Neural cell (in vitro differentiated cells): ENCODE measurements around the gene GAL3ST3. TPM values are rescaled to one million over a fixed set of nuclear protein-coding genes. Genes with fewer than 3 reads are reported as not detected.

ENCODE experiments used
- H2AFZ ChIP-seq: fragments of 200-600, 300-800 bp; sonication (generic), shearing (Covaris generic); 2 replicates; pipeline ENCODE4 v1.6.0; 2014; ENCODE audit warnings: low read depth, mild to moderate bottlenecking, antibody characterized with exemption, low read length, moderate library complexity
- H3F3A ChIP-seq: fragments of 200-600 bp; shearing (Covaris generic); 2 replicates; pipeline ENCODE4 v1.6.1; 2016; ENCODE audit warnings: mild to moderate bottlenecking, moderate library complexity, mixed read lengths, antibody characterized with exemption, low read length; ENCODE audit not compliant: insufficient read depth, poor library complexity, severe bottlenecking
- H3K27ac ChIP-seq: fragments of 200-600, 300-800 bp; sonication (generic), shearing (Covaris generic); 2 replicates; pipeline ENCODE4 v1.5.1; 2014; ENCODE audit warnings: mild to moderate bottlenecking, low read length, moderate library complexity
- H3K27me3 ChIP-seq: fragments of 300-800, 200-600 bp; sonication (generic), shearing (Covaris generic); 2 replicates; pipeline ENCODE4 v1.6.0; 2014; ENCODE audit warnings: mild to moderate bottlenecking, low read depth, low read length, moderate library complexity; ENCODE audit not compliant: insufficient read depth
- H3K36me3 ChIP-seq: fragments of 300-800, 200-600 bp; sonication (generic), shearing (Covaris generic); 2 replicates; pipeline ENCODE4 v1.5.1; 2014; ENCODE audit warnings: mild to moderate bottlenecking, antibody characterized with exemption, low read length, moderate library complexity; ENCODE audit not compliant: insufficient read depth
- H3K4me2 ChIP-seq: fragments of 300-800, 200-600 bp; sonication (generic), shearing (Covaris generic); 2 replicates; pipeline ENCODE4 v1.6.0; 2014; ENCODE audit warnings: mild to moderate bottlenecking, low read length
- H3K4me3 ChIP-seq: fragments of 300-800, 200-600 bp; sonication (generic), shearing (Covaris generic); 2 replicates; pipeline ENCODE4 v1.5.1; 2014; ENCODE audit warnings: mild to moderate bottlenecking, low read length, moderate library complexity
- H3K79me2 ChIP-seq: fragments of 200-600 bp; shearing (Covaris generic); replicated peaks from 2 replicates; pipeline ENCODE4 v1.6.0; 2014; ENCODE audit warnings: mild to moderate bottlenecking, low read length, moderate library complexity; ENCODE audit not compliant: insufficient read depth
- H3K9ac ChIP-seq: fragments of 300-800, 200-600 bp; sonication (generic), shearing (Covaris generic); 2 replicates; pipeline ENCODE4 v1.6.1; 2016; ENCODE audit warnings: mild to moderate bottlenecking, low read length, mixed read lengths
- H3K9me2 ChIP-seq: fragments of 200-600 bp; shearing (Covaris generic); 2 replicates; pipeline ENCODE4 v1.6.1; 2016; ENCODE audit warnings: mild to moderate bottlenecking, low read length, mixed read lengths; ENCODE audit not compliant: insufficient read depth
- H3K9me3 ChIP-seq: fragments of 200-600, 300-800 bp; sonication (generic), shearing (Covaris generic); 2 replicates; pipeline ENCODE4 v1.6.1; 2016; ENCODE audit warnings: mild to moderate bottlenecking, mixed run types, low read length, moderate library complexity, mixed read lengths
- H4K20me1 ChIP-seq: fragments of 200-600 bp; shearing (Covaris generic); 2 replicates; pipeline ENCODE4 v1.6.1; 2016; ENCODE audit warnings: mild to moderate bottlenecking, mixed run types; ENCODE audit not compliant: insufficient read depth
- EP300 ChIP-seq: fragments of 450-650 bp; conservative IDR thresholded peaks from 2 replicates; pipeline ENCODE4 v1.6.1; 2014; ENCODE audit warnings: antibody characterized with exemption, mild to moderate bottlenecking, moderate library complexity; ENCODE audit not compliant: poor library complexity, severe bottlenecking
- EZH2 ChIP-seq: fragments of 200-600, 300-800 bp; shearing (Covaris generic), sonication (generic); IDR thresholded peaks from 2 replicates; pipeline ENCODE4 v1.6.1; 2014; ENCODE audit warnings: antibody characterized with exemption, low read length, borderline replicate concordance, mild to moderate bottlenecking; ENCODE audit not compliant: insufficient read depth, poor library complexity, severe bottlenecking
- MXI1 ChIP-seq: fragments of 450-650 bp; conservative IDR thresholded peaks from 2 replicates; pipeline ENCODE4 v1.6.1; 2014; ENCODE audit warnings: antibody characterized with exemption, mild to moderate bottlenecking; ENCODE audit not compliant: poor library complexity, severe bottlenecking
- POLR2AphosphoS5 ChIP-seq: IDR thresholded peaks from 2 replicates; pipeline ENCODE4 v1.6.1; 2012
- RAD21 ChIP-seq: fragments of 450-650 bp; conservative IDR thresholded peaks from 2 replicates; pipeline ENCODE4 v1.6.1; 2014; ENCODE audit warnings: antibody characterized with exemption, mild to moderate bottlenecking, moderate library complexity
- SMC3 ChIP-seq: fragments of 450-650 bp; conservative IDR thresholded peaks from 2 replicates; pipeline ENCODE4 v1.6.1; 2014; ENCODE audit warnings: antibody characterized with exemption, mild to moderate bottlenecking, moderate library complexity; ENCODE audit not compliant: poor library complexity
- TAF1 ChIP-seq: IDR thresholded peaks from 2 replicates; pipeline ENCODE4 v1.6.1; 2012; ENCODE audit warnings: low read depth
- polyA plus RNA-seq: library from polyadenylated mRNA; depleted of rRNA; stranded (reverse); fragments of >200 nt; gene quantifications from 2 replicates; pipeline ENCODE4 v1.2.3, GENCODE V29; 2014
- TF ChIP-seq, protein P1 (sequence below): fragments of 450-650 bp; IDR thresholded peaks from 2 replicates; pipeline ENCODE4 v1.5.1; 2014; ENCODE audit warnings: antibody characterized with exemption, mild to moderate bottlenecking, moderate library complexity; ENCODE audit not compliant: poor library complexity, severe bottlenecking
- TF ChIP-seq, protein P2 (sequence below): IDR thresholded peaks from 2 replicates; pipeline ENCODE4 v1.6.1; 2012; ENCODE audit warnings: borderline replicate concordance

Gene GAL3ST3
- polyA plus RNA-seq, 1 donor from 2014 or later, result 17.2 TPM

DNA sequence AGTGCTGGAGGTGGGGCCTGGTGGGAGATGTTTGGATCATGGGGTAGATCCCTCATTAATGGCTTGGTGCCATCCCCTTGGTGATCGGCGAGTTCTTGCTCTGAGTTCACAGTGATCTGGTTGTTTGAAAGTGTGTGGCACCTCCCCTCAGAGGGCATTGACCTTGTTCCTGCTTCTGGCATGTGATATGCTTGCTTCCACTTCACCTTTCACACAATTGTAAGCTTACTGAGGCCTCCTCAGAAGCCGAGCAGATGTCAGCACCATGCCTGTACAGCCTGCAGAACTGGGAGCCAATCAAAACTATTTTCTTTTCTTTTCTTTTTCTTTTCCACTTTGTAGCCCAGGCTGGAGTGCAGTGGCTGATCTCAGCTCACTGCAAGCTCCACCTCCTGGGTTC, 11.6 kb downstream of the GAL3ST3 start:
- Histone ChIP-seq H3K27me3 (no peaks in the 10 kb centered on the region), H3K27ac (no peak overlapping the region), H3F3A (no peaks in the 10 kb centered on the region), H3K9me2 (no peaks in the 10 kb centered on the region), H3K9me3 (no peaks in the 10 kb centered on the region), H3K36me3 (no peaks in the 10 kb centered on the region), H3K79me2 (no peaks in the 10 kb centered on the region), H4K20me1 (no peaks in the 10 kb centered on the region), H3K4me3 (no peak overlapping the region), H3K9ac (no peak overlapping the region), H2AFZ (no peak overlapping the region), H3K4me2 (no peak overlapping the region)
- TF ChIP-seq POLR2AphosphoS5 (no peak), MXI1 (no peak), EZH2 (no peak), SMC3 (no peak), RAD21 (no peak), TAF1 (no peak), EP300 (no peak)
- TF ChIP-seq, protein P1, sequence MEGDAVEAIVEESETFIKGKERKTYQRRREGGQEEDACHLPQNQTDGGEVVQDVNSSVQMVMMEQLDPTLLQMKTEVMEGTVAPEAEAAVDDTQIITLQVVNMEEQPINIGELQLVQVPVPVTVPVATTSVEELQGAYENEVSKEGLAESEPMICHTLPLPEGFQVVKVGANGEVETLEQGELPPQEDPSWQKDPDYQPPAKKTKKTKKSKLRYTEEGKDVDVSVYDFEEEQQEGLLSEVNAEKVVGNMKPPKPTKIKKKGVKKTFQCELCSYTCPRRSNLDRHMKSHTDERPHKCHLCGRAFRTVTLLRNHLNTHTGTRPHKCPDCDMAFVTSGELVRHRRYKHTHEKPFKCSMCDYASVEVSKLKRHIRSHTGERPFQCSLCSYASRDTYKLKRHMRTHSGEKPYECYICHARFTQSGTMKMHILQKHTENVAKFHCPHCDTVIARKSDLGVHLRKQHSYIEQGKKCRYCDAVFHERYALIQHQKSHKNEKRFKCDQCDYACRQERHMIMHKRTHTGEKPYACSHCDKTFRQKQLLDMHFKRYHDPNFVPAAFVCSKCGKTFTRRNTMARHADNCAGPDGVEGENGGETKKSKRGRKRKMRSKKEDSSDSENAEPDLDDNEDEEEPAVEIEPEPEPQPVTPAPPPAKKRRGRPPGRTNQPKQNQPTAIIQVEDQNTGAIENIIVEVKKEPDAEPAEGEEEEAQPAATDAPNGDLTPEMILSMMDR, result no peak
- TF ChIP-seq, protein P2, sequence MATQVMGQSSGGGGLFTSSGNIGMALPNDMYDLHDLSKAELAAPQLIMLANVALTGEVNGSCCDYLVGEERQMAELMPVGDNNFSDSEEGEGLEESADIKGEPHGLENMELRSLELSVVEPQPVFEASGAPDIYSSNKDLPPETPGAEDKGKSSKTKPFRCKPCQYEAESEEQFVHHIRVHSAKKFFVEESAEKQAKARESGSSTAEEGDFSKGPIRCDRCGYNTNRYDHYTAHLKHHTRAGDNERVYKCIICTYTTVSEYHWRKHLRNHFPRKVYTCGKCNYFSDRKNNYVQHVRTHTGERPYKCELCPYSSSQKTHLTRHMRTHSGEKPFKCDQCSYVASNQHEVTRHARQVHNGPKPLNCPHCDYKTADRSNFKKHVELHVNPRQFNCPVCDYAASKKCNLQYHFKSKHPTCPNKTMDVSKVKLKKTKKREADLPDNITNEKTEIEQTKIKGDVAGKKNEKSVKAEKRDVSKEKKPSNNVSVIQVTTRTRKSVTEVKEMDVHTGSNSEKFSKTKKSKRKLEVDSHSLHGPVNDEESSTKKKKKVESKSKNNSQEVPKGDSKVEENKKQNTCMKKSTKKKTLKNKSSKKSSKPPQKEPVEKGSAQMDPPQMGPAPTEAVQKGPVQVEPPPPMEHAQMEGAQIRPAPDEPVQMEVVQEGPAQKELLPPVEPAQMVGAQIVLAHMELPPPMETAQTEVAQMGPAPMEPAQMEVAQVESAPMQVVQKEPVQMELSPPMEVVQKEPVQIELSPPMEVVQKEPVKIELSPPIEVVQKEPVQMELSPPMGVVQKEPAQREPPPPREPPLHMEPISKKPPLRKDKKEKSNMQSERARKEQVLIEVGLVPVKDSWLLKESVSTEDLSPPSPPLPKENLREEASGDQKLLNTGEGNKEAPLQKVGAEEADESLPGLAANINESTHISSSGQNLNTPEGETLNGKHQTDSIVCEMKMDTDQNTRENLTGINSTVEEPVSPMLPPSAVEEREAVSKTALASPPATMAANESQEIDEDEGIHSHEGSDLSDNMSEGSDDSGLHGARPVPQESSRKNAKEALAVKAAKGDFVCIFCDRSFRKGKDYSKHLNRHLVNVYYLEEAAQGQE, result no peak

DNA sequence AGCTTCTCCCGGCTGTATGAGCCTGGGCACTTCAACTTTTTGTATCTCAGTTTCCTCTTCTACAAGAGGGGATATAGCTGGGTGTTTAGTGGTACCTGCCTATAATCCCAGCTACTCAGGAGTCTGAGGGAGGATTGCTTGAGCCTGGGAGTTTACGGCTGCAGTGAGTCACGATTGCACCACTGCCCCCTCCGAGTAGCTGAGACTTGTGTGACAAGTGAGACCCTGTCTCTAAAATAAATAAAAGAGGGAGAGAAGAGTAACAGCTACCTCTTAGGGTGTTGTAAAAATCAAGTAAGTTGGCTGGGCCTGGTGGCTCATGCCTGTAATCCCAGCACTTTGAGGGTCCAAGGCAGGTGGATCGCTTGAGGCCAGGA, 12.6 kb downstream of the GAL3ST3 start:
- H4K20me1 ChIP-seq, result no peaks in the 10 kb centered on the region
- H3K79me2 ChIP-seq, result no peaks in the 10 kb centered on the region
- no peak overlapping the region for H2AFZ ChIP-seq
- no peaks in the 10 kb centered on the region for H3F3A ChIP-seq
- H3K4me3 ChIP-seq, result no peak overlapping the region
- H3K9ac ChIP-seq, result no peak overlapping the region
- H3K9me3 ChIP-seq, result no peaks in the 10 kb centered on the region
- no peaks in the 10 kb centered on the region for H3K9me2 ChIP-seq
- H3K27me3 ChIP-seq, result no peaks in the 10 kb centered on the region
- H3K27ac ChIP-seq, result no peak overlapping the region
- no peak overlapping the region for H3K4me2 ChIP-seq
- no peak for TF ChIP-seq SMC3
- TF ChIP-seq POLR2AphosphoS5, result no peak
- TF ChIP-seq RAD21, result no peak
- TF ChIP-seq, protein P1, result no peak
- no peak for TF ChIP-seq MXI1
- TF ChIP-seq, protein P2, result no peak
- no peak for TF ChIP-seq TAF1
- TF ChIP-seq EZH2, result no peak
- no peak for TF ChIP-seq EP300
- no peaks in the 10 kb centered on the region for H3K36me3 ChIP-seq
